DOHH2 (cell line): Measurements from ENCODE around the gene OPALIN.

ENCODE experiments used
- H3F3A ChIP-seq: fragments of 200-600 bp; sonication (generic), shearing (Covaris generic); 2 replicates; pipeline ENCODE4 v1.6.0; 2016; ENCODE audit warnings: antibody characterized with exemption, mild to moderate bottlenecking; ENCODE audit not compliant: control insufficient read depth, insufficient read depth
- H3K27ac ChIP-seq: fragments of 200-600 bp; sonication (generic); 2 replicates; pipeline ENCODE4 v1.5.1; 2014; ENCODE audit warnings: low read depth, mild to moderate bottlenecking, low read length, moderate library complexity
- H3K27me3 ChIP-seq: fragments of 200-600 bp; sonication (generic); 2 replicates; pipeline ENCODE4 v1.6.1; 2014; ENCODE audit warnings: mild to moderate bottlenecking, low read length, mixed read lengths; ENCODE audit not compliant: control insufficient read depth
- H3K36me3 ChIP-seq: fragments of 200-600 bp; sonication (generic); 2 replicates; pipeline ENCODE4 v1.6.1; 2014; ENCODE audit warnings: mild to moderate bottlenecking, low read length, moderate library complexity, mixed read lengths; ENCODE audit not compliant: control insufficient read depth
- H3K4me1 ChIP-seq: fragments of 200-600 bp; sonication (generic); 2 replicates; pipeline ENCODE4 v1.6.1; 2014; ENCODE audit warnings: mild to moderate bottlenecking, low read length, mixed read lengths; ENCODE audit not compliant: control insufficient read depth
- H3K4me2 ChIP-seq: fragments of 200-600 bp; sonication (generic); 2 replicates; pipeline ENCODE4 v1.6.0; 2014; ENCODE audit warnings: mild to moderate bottlenecking, low read length, moderate library complexity
- H3K4me3 ChIP-seq: fragments of 200-600 bp; sonication (generic); 2 replicates; pipeline ENCODE4 v1.5.1; 2014; ENCODE audit warnings: mild to moderate bottlenecking, low read length, mixed read lengths
- H3K79me2 ChIP-seq: fragments of 200-600 bp; sonication (generic); 2 replicates; pipeline ENCODE4 v1.6.1; 2014; ENCODE audit warnings: mild to moderate bottlenecking, low read length, mixed read lengths; ENCODE audit not compliant: control insufficient read depth
- H3K9me2 ChIP-seq: fragments of 200-600 bp; sonication (generic); replicated peaks from 2 replicates; pipeline ENCODE4 v1.6.1; 2014; ENCODE audit warnings: mild to moderate bottlenecking, low read length, mixed read lengths; ENCODE audit not compliant: control insufficient read depth
- H3K9me3 ChIP-seq: fragments of 200-600 bp; sonication (generic); 2 replicates; pipeline ENCODE4 v1.6.1; 2014; ENCODE audit warnings: antibody characterized with exemption, low read length, mixed read lengths; ENCODE audit not compliant: control insufficient read depth, insufficient read depth
- H4K20me1 ChIP-seq: fragments of 200-600 bp; sonication (generic); 2 replicates; pipeline ENCODE4 v1.6.0; 2014; ENCODE audit warnings: low read depth, mild to moderate bottlenecking, antibody characterized with exemption, low read length, moderate library complexity; ENCODE audit not compliant: control insufficient read depth, insufficient read depth
- EZH2phosphoT487 ChIP-seq: fragments of 200-600 bp; sonication (generic); IDR thresholded peaks from 2 replicates; pipeline ENCODE4 v1.6.1; 2017; ENCODE audit warnings: borderline replicate concordance, mild to moderate bottlenecking, antibody characterized with exemption, low read length, moderate library complexity, mixed read lengths
- TF ChIP-seq, protein P1 (sequence below): fragments of 200-600 bp; sonication (generic); IDR thresholded peaks from one replicate; pipeline ENCODE4 v1.5.1; 2014; ENCODE audit warnings: antibody characterized with exemption, mild to moderate bottlenecking, low read depth, low read length; ENCODE audit not compliant: poor library complexity, severe bottlenecking

OPALIN gene

DNA sequence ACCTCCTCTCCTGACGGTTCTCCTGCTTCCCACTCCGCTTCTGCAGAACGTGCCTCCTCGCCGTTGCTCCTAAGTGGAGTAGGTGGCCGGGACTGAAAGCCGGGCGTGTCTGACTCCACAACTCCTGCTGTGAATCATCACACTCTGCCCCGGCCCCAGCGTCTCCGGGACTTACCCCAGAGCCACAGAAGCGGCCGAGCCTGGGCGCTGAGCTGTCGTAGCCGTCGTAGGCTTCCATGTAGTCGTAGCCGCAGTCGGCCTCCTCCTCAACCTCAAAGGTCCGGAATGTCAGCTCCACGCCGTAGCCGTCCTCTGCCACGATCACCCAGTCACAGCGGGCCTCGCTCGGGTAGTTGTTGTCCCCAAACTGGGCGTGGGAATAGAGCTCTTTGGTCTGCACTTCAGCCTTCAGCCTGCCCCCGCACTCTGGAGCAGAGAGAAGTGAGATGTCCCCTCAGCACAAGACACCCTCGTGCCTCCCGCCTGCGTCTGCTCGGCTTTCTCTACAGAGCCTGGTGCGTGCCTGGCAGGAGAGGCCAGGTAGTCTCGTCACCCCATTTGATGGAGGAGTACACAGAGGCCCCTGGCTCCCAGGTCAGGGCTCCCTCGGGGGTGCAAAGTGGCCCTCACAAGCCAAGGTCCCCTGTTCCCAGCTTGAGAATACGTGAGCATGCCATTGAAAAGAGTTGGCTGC is 11.2 kb upstream of the OPALIN start:
- Histone ChIP-seq H3K27ac (no peak overlapping the region), H3K27me3 (peaks cover 29% of the 10 kb centered on the region), H3K79me2 (no peaks in the 10 kb centered on the region), H3K36me3 (no peaks in the 10 kb centered on the region), H3F3A (no peaks in the 10 kb centered on the region), H3K4me1 (peaks cover 5% of the 10 kb centered on the region), H3K4me3 (no peak overlapping the region), H4K20me1 (no peaks in the 10 kb centered on the region), H3K4me2 (no peak overlapping the region), H3K9me2 (no peaks in the 10 kb centered on the region), H3K9me3 (no peaks in the 10 kb centered on the region)
- TF ChIP-seq, protein P1, sequence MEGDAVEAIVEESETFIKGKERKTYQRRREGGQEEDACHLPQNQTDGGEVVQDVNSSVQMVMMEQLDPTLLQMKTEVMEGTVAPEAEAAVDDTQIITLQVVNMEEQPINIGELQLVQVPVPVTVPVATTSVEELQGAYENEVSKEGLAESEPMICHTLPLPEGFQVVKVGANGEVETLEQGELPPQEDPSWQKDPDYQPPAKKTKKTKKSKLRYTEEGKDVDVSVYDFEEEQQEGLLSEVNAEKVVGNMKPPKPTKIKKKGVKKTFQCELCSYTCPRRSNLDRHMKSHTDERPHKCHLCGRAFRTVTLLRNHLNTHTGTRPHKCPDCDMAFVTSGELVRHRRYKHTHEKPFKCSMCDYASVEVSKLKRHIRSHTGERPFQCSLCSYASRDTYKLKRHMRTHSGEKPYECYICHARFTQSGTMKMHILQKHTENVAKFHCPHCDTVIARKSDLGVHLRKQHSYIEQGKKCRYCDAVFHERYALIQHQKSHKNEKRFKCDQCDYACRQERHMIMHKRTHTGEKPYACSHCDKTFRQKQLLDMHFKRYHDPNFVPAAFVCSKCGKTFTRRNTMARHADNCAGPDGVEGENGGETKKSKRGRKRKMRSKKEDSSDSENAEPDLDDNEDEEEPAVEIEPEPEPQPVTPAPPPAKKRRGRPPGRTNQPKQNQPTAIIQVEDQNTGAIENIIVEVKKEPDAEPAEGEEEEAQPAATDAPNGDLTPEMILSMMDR = no peak
- TF ChIP-seq EZH2phosphoT487 = no peak

DNA sequence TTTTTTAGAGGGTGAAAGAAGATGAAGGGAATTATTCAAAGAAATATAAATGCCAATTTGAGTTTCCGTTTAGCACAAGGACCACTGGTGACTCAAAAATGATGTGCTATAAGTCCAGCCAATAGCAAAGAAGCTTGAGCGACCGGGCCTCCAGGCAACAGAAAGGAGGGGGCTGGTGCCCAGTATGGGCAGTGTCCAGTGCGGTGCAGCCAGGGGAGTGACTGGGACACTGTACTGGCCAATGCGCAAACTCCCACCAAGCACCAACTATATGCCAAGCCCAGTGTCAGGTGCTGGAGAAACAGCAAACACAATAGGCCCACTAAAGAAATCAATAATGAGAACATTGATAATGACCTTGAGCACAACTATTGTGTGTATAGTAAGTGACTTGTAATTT is 10.2 kb upstream of the OPALIN start:
- no peaks in the 10 kb centered on the region for H3K9me3 ChIP-seq
- TF ChIP-seq, protein P1 = no peak
- no peak for TF ChIP-seq EZH2phosphoT487
- H3K79me2 ChIP-seq = no peaks in the 10 kb centered on the region
- no peaks in the 10 kb centered on the region for H4K20me1 ChIP-seq
- peaks cover 21% of the 10 kb centered on the region; the same call in 1 of the 2 replicates for H3K27me3 ChIP-seq
- no peak overlapping the region for H3K4me3 ChIP-seq
- no peaks in the 10 kb centered on the region for H3K4me1 ChIP-seq
- no peak overlapping the region for H3K27ac ChIP-seq
- no peaks in the 10 kb centered on the region for H3K9me2 ChIP-seq
- no peaks in the 10 kb centered on the region for H3K36me3 ChIP-seq
- no peaks in the 10 kb centered on the region for H3F3A ChIP-seq
- no peak overlapping the region for H3K4me2 ChIP-seq

DNA sequence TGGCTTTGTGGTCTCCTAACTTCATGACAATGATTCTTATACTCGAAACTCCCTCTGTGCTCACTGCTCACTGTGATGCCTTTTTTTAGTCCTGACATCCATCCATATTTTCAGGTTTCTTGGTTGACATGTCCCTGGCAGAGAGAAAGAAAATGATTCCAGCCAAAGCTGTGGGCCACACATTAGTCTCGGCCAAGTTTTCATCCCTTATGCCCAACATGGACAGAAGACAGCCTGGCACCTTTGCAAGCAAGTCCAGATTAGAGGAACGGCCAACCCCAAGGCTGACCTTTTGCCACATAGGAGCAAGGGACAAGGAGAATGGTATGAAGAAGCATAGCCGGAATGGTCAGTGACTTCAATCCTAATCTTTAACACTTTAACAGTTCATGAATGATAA is 8.7 kb upstream of the OPALIN start:
- no peaks in the 10 kb centered on the region for H3F3A ChIP-seq
- H3K4me2 ChIP-seq = no peak overlapping the region
- no peaks in the 10 kb centered on the region for H3K9me3 ChIP-seq
- no peaks in the 10 kb centered on the region for H3K36me3 ChIP-seq
- H4K20me1 ChIP-seq = no peaks in the 10 kb centered on the region
- no peak overlapping the region for H3K27ac ChIP-seq
- H3K79me2 ChIP-seq = no peaks in the 10 kb centered on the region
- H3K27me3 ChIP-seq = peaks cover 20% of the 10 kb centered on the region; the same call in 1 of the 2 replicates
- TF ChIP-seq EZH2phosphoT487 = no peak
- H3K4me3 ChIP-seq = no peak overlapping the region
- H3K9me2 ChIP-seq = no peaks in the 10 kb centered on the region
- no peaks in the 10 kb centered on the region for H3K4me1 ChIP-seq

DNA sequence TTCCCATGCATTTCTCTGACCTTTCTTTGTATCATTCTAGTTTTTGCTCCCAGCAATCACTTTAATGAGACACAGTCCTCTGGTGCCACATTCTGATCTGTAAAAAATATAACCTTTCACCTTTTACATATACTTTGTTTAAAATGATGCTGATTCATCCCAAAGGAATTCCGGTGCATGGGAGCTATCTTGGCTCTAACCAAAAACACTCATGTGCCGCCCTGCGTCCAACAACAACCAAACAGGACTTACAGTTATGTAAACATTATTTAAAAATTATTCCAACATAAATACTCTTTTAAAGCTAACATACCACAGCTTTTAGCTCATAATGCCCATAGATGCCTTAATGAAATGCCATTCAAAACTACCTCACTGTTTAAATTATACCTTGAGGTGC is 7.7 kb upstream of the OPALIN start:
- Histone ChIP-seq H3K27ac (no peak overlapping the region), H3K9me3 (no peaks in the 10 kb centered on the region), H3K79me2 (no peaks in the 10 kb centered on the region), H3K4me2 (no peak overlapping the region), H3K4me3 (no peak overlapping the region), H3K9me2 (no peaks in the 10 kb centered on the region), H3F3A (no peaks in the 10 kb centered on the region), H3K27me3 (peaks cover 22% of the 10 kb centered on the region; the same call in 1 of the 2 replicates), H3K4me1 (no peaks in the 10 kb centered on the region), H4K20me1 (no peaks in the 10 kb centered on the region), H3K36me3 (no peaks in the 10 kb centered on the region)
- TF ChIP-seq, protein P1 = no peak
- TF ChIP-seq EZH2phosphoT487 = no peak
